Neural progenitor cell (in vitro differentiated cells): Measurements from ENCODE around the gene FASN. TPM values are rescaled to one million over a fixed set of nuclear protein-coding genes. Genes with fewer than 3 reads are reported as not detected.

Source experiments
- DNase-seq: peaks from one replicate; pipeline ENCODE4 v3.0.0-alpha.2; 2016; ENCODE audit warnings: low spot score
- H2AFZ ChIP-seq: fragments of 200-600 bp; sonication (generic); replicated peaks from 2 replicates; pipeline ENCODE4 v1.6.1; 2016; ENCODE audit warnings: antibody characterized with exemption
- H3F3A ChIP-seq: fragments of 200-600 bp; sonication (generic); 2 replicates; pipeline ENCODE4 v1.6.1; 2016; ENCODE audit warnings: antibody characterized with exemption, low read depth
- H3K27ac ChIP-seq: fragments of 200-600 bp; sonication (generic); 2 replicates; pipeline ENCODE4 v1.5.1; 2016; ENCODE audit warnings: mild to moderate bottlenecking
- H3K27me3 ChIP-seq: fragments of 200-600 bp; sonication (generic); 2 replicates; pipeline ENCODE4 v1.6.1; 2016; ENCODE audit warnings: mild to moderate bottlenecking, moderate library complexity
- H3K36me3 ChIP-seq: fragments of 200-600 bp; sonication (generic); 2 replicates; pipeline ENCODE4 v1.5.1; 2016
- H3K4me1 ChIP-seq: fragments of 200-600 bp; sonication (generic); 2 replicates; pipeline ENCODE4 v1.6.1; 2016; ENCODE audit warnings: mixed run types
- H3K4me2 ChIP-seq: fragments of 200-600 bp; sonication (generic); 2 replicates; pipeline ENCODE4 v1.6.1; 2016
- H3K4me3 ChIP-seq: fragments of 200-600 bp; sonication (generic); 2 replicates; pipeline ENCODE4 v1.5.1; 2016
- H3K79me2 ChIP-seq: fragments of 200-600 bp; sonication (generic); 2 replicates; pipeline ENCODE4 v1.6.1; 2016; ENCODE audit warnings: low read depth
- H3K9ac ChIP-seq: fragments of 200-600 bp; sonication (generic); 2 replicates; pipeline ENCODE4 v1.6.1; 2016
- H3K9me3 ChIP-seq: fragments of 200-600 bp; sonication (generic); 2 replicates; pipeline ENCODE4 v1.5.1; 2016; ENCODE audit warnings: low read depth
- H4K20me1 ChIP-seq: fragments of 200-600 bp; sonication (generic); 2 replicates; pipeline ENCODE4 v1.6.1; 2016; ENCODE audit warnings: low read depth
- H3K27ac Mint-ChIP-seq: 3 replicates; pipeline ENCODE4 v1.8.0; 2021; ENCODE audit warnings: mixed read lengths
- H3K27me3 Mint-ChIP-seq: 2 replicates; pipeline ENCODE4 v1.8.0; 2022; ENCODE audit warnings: low read depth, mild to moderate bottlenecking, inconsistent platforms, moderate library complexity, mixed read lengths; ENCODE audit not compliant: insufficient read depth
- H3K36me3 Mint-ChIP-seq: 3 replicates; pipeline ENCODE4 v1.8.0; 2021; ENCODE audit warnings: mixed read lengths
- H3K4me1 Mint-ChIP-seq: 3 replicates; pipeline ENCODE4 v1.8.0; 2021; ENCODE audit warnings: mixed read lengths
- H3K4me3 Mint-ChIP-seq: 3 replicates; pipeline ENCODE4 v1.8.0; 2021; ENCODE audit warnings: mild to moderate bottlenecking, moderate library complexity, mixed read lengths
- H3K9me3 Mint-ChIP-seq: 3 replicates; pipeline ENCODE4 v1.8.0; 2020; ENCODE audit warnings: mixed read lengths
- CTCF ChIP-seq: fragments of 200-600 bp; sonication (generic); IDR thresholded peaks from 2 replicates; pipeline ENCODE4 v1.5.1; 2017; ENCODE audit warnings: antibody characterized with exemption, mild to moderate bottlenecking
- EZH2 ChIP-seq: fragments of 200-600 bp; sonication (generic); IDR thresholded peaks from 2 replicates; pipeline ENCODE4 v1.6.1; 2017; ENCODE audit warnings: antibody characterized with exemption, mild to moderate bottlenecking, moderate library complexity
- EZH2phosphoT487 ChIP-seq: fragments of 200-600 bp; sonication (generic); IDR thresholded peaks from 2 replicates; pipeline ENCODE4 v1.6.1; 2017; ENCODE audit warnings: antibody characterized with exemption
- total RNA-seq: library from RNA; depleted of rRNA; stranded (reverse); fragments of >200 nt; gene quantifications from 2 replicates; pipeline ENCODE4 v1.2.3, GENCODE V29; 2015; ENCODE audit warnings: low replicate concordance

The FASN gene
- total RNA-seq = 77.9 and 266 TPM in 2 replicates

GRCh38 chr17:82098169-82098938, at the start of gene FASN:
Gene FASN, minus strand, starts transcription at chr17:82098236. Its CDS starts 1,791 bp downstream, at chr17:82096445.
- peak within 1 kb of the TSS; percentile 83 for H3K4me3 Mint-ChIP-seq
- no peaks in the 10 kb centered on the region for H3K36me3 ChIP-seq
- no peaks in the 10 kb centered on the region for H3K9me3 Mint-ChIP-seq
- H3K79me2 ChIP-seq = peaks cover 77% of the 10 kb centered on the region
- H3K27me3 Mint-ChIP-seq = peaks cover 4% of the 10 kb centered on the region
- H3K4me3 ChIP-seq = peak within 1 kb of the TSS; percentile 100
- peaks cover 38% of the 10 kb centered on the region for H4K20me1 ChIP-seq
- H2AFZ ChIP-seq = no peak within 1 kb of the TSS
- H3K27ac Mint-ChIP-seq = no peak within 1 kb of the TSS
- no peaks in the 10 kb centered on the region for H3K27me3 ChIP-seq
- TF ChIP-seq CTCF = peak; percentile 55
- peak; percentile 1 for TF ChIP-seq EZH2
- no peak for TF ChIP-seq EZH2phosphoT487
- peaks cover 28% of the 10 kb centered on the region for H3K4me1 Mint-ChIP-seq
- peak within 1 kb of the TSS; percentile 99 for H3K9ac ChIP-seq
- H3F3A ChIP-seq = peaks cover 40% of the 10 kb centered on the region
- H3K4me1 ChIP-seq = peaks cover 53% of the 10 kb centered on the region
- H3K27ac ChIP-seq = peak within 1 kb of the TSS; percentile 99
- DNase-seq = peak; percentile 99
- peaks cover 3% of the 10 kb centered on the region for H3K36me3 Mint-ChIP-seq
- H3K9me3 ChIP-seq = no peaks in the 10 kb centered on the region
- H3K4me2 ChIP-seq = peak within 1 kb of the TSS; percentile 96

- Mint-ChIP-seq H3K27ac (no peak overlapping the region), H3K4me3 (no peak overlapping the region), H3K4me1 (no peaks in the 10 kb centered on the region), H3K27me3 (no peaks in the 10 kb centered on the region), H3K9me3 (no peaks in the 10 kb centered on the region), H3K36me3 (peaks cover 14% of the 10 kb centered on the region)
- TF ChIP-seq CTCF = no peak
- no peak for TF ChIP-seq EZH2
- no peak for TF ChIP-seq EZH2phosphoT487
- Histone ChIP-seq H3K36me3 (no peaks in the 10 kb centered on the region), H3K9ac (no peak overlapping the region), H3K79me2 (no peaks in the 10 kb centered on the region), H3K4me1 (no peaks in the 10 kb centered on the region), H3K4me3 (no peak overlapping the region), H3F3A (peaks cover 5% of the 10 kb centered on the region), H2AFZ (no peak overlapping the region), H3K9me3 (no peaks in the 10 kb centered on the region), H3K27me3 (no peaks in the 10 kb centered on the region), H3K27ac (no peak overlapping the region), H4K20me1 (no peaks in the 10 kb centered on the region), H3K4me2 (no peak overlapping the region)
- DNase-seq = no peak
Observed at GRCh38 chr17:82146663-82147654, 48.9 kb upstream of the FASN start.

- no peak overlapping the region for H3K27ac Mint-ChIP-seq
- Histone ChIP-seq H3K9me3 (no peaks in the 10 kb centered on the region), H3F3A (no peaks in the 10 kb centered on the region), H3K4me2 (no peak overlapping the region), H3K9ac (no peak overlapping the region), H3K4me3 (no peak overlapping the region), H3K79me2 (no peaks in the 10 kb centered on the region), H4K20me1 (no peaks in the 10 kb centered on the region), H3K4me1 (no peaks in the 10 kb centered on the region), H2AFZ (no peak overlapping the region), H3K36me3 (no peaks in the 10 kb centered on the region), H3K27me3 (no peaks in the 10 kb centered on the region), H3K27ac (no peak overlapping the region)
- TF ChIP-seq CTCF (no peak), EZH2phosphoT487 (no peak), EZH2 (no peak)
- H3K4me1 Mint-ChIP-seq = no peaks in the 10 kb centered on the region
- no peak for DNase-seq
- no peaks in the 10 kb centered on the region for H3K9me3 Mint-ChIP-seq
- H3K36me3 Mint-ChIP-seq = peaks cover 14% of the 10 kb centered on the region
- H3K4me3 Mint-ChIP-seq = no peak overlapping the region
- H3K27me3 Mint-ChIP-seq = no peaks in the 10 kb centered on the region
Observed at GRCh38 chr17:82145550-82146155, 47.6 kb upstream of the FASN start.
